ENCODE measurements around the gene CNNM4. TPM values are rescaled to one million over a fixed set of nuclear protein-coding genes. Genes with fewer than 3 reads are reported as not detected.

The CNNM4 gene
- total RNA-seq, 1 donor from 2014 or later = 15.5 TPM

- H3K4me1 Mint-ChIP-seq = peaks cover 2% of the 10 kb centered on the region
- Histone ChIP-seq H2AFZ (replicated peaks) (no peak overlapping the region), H3K4me2 (no peak overlapping the region), H3K4me3 (no peak overlapping the region), H3K27ac (no peak overlapping the region), H3K79me2 (ENCODE audit: low read depth) (no peaks in the 10 kb centered on the region), H4K20me1 (ENCODE audit: low read depth) (no peaks in the 10 kb centered on the region), H3K4me1 (no peaks in the 10 kb centered on the region), H3K36me3 (no peaks in the 10 kb centered on the region), H3K9me3 (ENCODE audit: low read depth) (no peaks in the 10 kb centered on the region), H3K27me3 (no peaks in the 10 kb centered on the region), H3K9ac (no peak overlapping the region), H3F3A (ENCODE audit: low read depth) (no peaks in the 10 kb centered on the region)
- peaks cover 5% of the 10 kb centered on the region for H3K27me3 Mint-ChIP-seq (ENCODE audit: insufficient read depth, low read depth)
- no peak overlapping the region for H3K27ac Mint-ChIP-seq
- H3K4me3 Mint-ChIP-seq = no peak overlapping the region
- TF ChIP-seq EZH2 (IDR thresholded peaks at IDR 0.05) = no peak
- no peak for TF ChIP-seq EZH2phosphoT487 (IDR thresholded peaks at IDR 0.05)
- no peak for TF ChIP-seq CTCF (IDR thresholded peaks at IDR 0.05)
- DNase-seq (ENCODE audit: low spot score) = no peak
- H3K9me3 Mint-ChIP-seq = no peaks in the 10 kb centered on the region
- H3K36me3 Mint-ChIP-seq = peaks cover 41% of the 10 kb centered on the region
Measured at GRCh38 chr2:96716388-96716787, 44.3 kb upstream of the CNNM4 start.

GRCh38 chr2:96726131-96726530, 34.6 kb upstream of the CNNM4 start:
- H2AFZ ChIP-seq (replicated peaks) = no peak overlapping the region
- no peaks in the 10 kb centered on the region for H3K9me3 Mint-ChIP-seq
- peaks cover 8% of the 10 kb centered on the region for H3K36me3 ChIP-seq
- no peaks in the 10 kb centered on the region for H3K27me3 ChIP-seq
- no peak overlapping the region for H3K9ac ChIP-seq
- TF ChIP-seq CTCF (IDR thresholded peaks at IDR 0.05) (no peak), EZH2 (IDR thresholded peaks at IDR 0.05) (no peak)
- DNase-seq (ENCODE audit: low spot score) = no peak
- H4K20me1 ChIP-seq (ENCODE audit: low read depth) = no peaks in the 10 kb centered on the region
- H3K4me3 ChIP-seq = no peak overlapping the region
- no peaks in the 10 kb centered on the region for H3K9me3 ChIP-seq (ENCODE audit: low read depth)
- H3K4me3 Mint-ChIP-seq = no peak overlapping the region
- H3K4me2 ChIP-seq = no peak overlapping the region
- H3K36me3 Mint-ChIP-seq = peaks cover 33% of the 10 kb centered on the region
- H3K27me3 Mint-ChIP-seq (ENCODE audit: insufficient read depth, low read depth) = peaks cover 5% of the 10 kb centered on the region
- H3K4me1 ChIP-seq = no peaks in the 10 kb centered on the region
- H3K4me1 Mint-ChIP-seq = no peaks in the 10 kb centered on the region
- H3K79me2 ChIP-seq (ENCODE audit: low read depth) = no peaks in the 10 kb centered on the region
- H3K27ac Mint-ChIP-seq = no peak overlapping the region
- no peak overlapping the region for H3K27ac ChIP-seq
- H3F3A ChIP-seq (ENCODE audit: low read depth) = no peaks in the 10 kb centered on the region

GRCh38 chr2:96727431-96727830, 33.3 kb upstream of the CNNM4 start:
- no peak overlapping the region for H2AFZ ChIP-seq (replicated peaks)
- H3K4me1 ChIP-seq = no peaks in the 10 kb centered on the region
- Mint-ChIP-seq H3K36me3 (peaks cover 35% of the 10 kb centered on the region), H3K4me1 (no peaks in the 10 kb centered on the region), H3K27me3 (ENCODE audit: insufficient read depth, low read depth) (peaks cover 2% of the 10 kb centered on the region), H3K27ac (no peak overlapping the region), H3K4me3 (no peak overlapping the region), H3K9me3 (no peaks in the 10 kb centered on the region)
- H3K9me3 ChIP-seq (ENCODE audit: low read depth) = no peaks in the 10 kb centered on the region
- no peak overlapping the region for H3K4me2 ChIP-seq
- H3K79me2 ChIP-seq (ENCODE audit: low read depth) = no peaks in the 10 kb centered on the region
- H3K27me3 ChIP-seq = no peaks in the 10 kb centered on the region
- no peak for TF ChIP-seq EZH2phosphoT487 (IDR thresholded peaks at IDR 0.05)
- no peak for TF ChIP-seq EZH2 (IDR thresholded peaks at IDR 0.05)
- TF ChIP-seq CTCF (IDR thresholded peaks at IDR 0.05) = no peak
- DNase-seq (ENCODE audit: low spot score) = no peak
- H3K27ac ChIP-seq = no peak overlapping the region
- H3K9ac ChIP-seq = no peak overlapping the region
- H4K20me1 ChIP-seq (ENCODE audit: low read depth) = no peaks in the 10 kb centered on the region
- peaks cover 8% of the 10 kb centered on the region for H3K36me3 ChIP-seq
- H3F3A ChIP-seq (ENCODE audit: low read depth) = no peaks in the 10 kb centered on the region
- H3K4me3 ChIP-seq = no peak overlapping the region
